ENCODE data around the gene MTSS2.
A peak's percentile ranks its signal among the peaks of the same experiment; 100 is the strongest.
"Not testable (repeated sequence)": the region's sequence is repeated elsewhere in the genome, so short reads cannot be mapped to it uniquely, and the experiment has no call there.

The MTSS2 gene

GRCh38 chr16:70647441-70648359 lies 38.2 kb downstream of the MTSS2 start:
- no peak for TF ChIP-seq CTCF (IDR thresholded peaks at IDR 0.05)
- peaks cover 0 to 9% (median 4%) of the 10 kb centered on the region in 4 donors for H3K4me1 ChIP-seq
- no peaks in the 10 kb centered on the region for H3K27me3 ChIP-seq
- H3K4me3 ChIP-seq = no peak overlapping the region
- peak overlapping the region; percentile 28 to 63 for H3K27ac ChIP-seq
- H3K36me3 ChIP-seq = peaks cover 0 to 16% (median 0%) of the 10 kb centered on the region in 3 donors
- intact Hi-C loops (cut with DNase I; ENCODE audit: low total_unique reads) = no loop called here
- no peaks in the 10 kb centered on the region for H3K9me3 ChIP-seq
- no peak for DNase-seq

GRCh38 chr16:70646260-70647241 lies 39.3 kb downstream of the MTSS2 start, which contains the start of gene IL34:
Gene IL34, plus strand, starts transcription at chr16:70646559. Its CDS starts 389 bp downstream, at chr16:70646948.
- DNase-seq = peak in 1 of 2 donors; percentile 36
- H3K4me3 ChIP-seq = peak within 1 kb of the TSS; percentile 8 to 17
- peak within 1 kb of the TSS; percentile 28 to 63 for H3K27ac ChIP-seq
- no peaks in the 10 kb centered on the region for H3K27me3 ChIP-seq
- H3K9me3 ChIP-seq = no peaks in the 10 kb centered on the region
- no peak for TF ChIP-seq CTCF (IDR thresholded peaks at IDR 0.05)
- intact Hi-C loops (cut with DNase I; ENCODE audit: low total_unique reads) = no loop called here
- peaks cover 0 to 16% (median 0%) of the 10 kb centered on the region in 3 donors for H3K36me3 ChIP-seq
- peaks cover 0 to 9% (median 4%) of the 10 kb centered on the region in 4 donors for H3K4me1 ChIP-seq

DNA sequence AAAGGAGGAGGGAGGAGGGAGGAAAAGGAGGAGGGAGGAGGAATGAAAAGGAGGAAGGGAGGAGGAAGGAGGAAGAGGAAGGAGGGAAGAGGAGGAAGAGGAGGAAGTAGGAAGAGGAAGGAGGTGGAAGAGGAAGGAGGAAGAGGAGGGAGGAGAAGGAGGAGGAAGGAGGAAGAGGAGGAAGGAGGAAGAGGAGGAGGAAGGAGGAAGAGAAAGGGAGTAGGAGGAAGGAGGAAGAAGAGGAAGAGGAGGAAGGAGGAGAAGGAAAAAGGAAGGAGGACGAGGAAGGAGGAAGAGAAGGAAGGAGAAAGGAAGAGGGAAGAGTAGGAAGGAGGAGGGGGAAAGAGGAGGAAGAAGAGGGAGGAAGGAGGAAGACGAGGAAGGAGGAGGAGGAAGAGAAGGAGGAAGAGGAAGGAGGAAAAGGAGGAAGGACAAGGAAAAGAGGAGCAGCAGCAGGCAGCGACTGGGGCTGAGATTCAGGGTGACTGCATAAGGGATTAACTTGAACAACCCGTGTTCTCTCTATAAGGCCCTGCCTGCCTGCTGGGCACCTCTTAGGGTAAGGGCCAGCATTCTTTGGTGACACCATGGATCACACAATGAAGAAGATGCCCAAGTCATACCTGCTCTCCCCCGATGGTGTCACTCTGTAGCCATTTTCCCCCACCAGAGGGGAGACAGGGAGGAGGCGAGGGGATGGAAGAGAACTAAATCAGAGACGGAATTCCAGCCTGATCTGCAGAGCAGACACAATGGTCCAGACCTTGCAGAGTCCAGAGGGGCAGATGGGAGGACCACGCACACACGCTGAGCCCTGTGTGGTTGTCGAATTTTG lies 40.9 kb downstream of the MTSS2 start:
- Histone ChIP-seq H3K27ac (no peak overlapping the region), H3K4me3 (no peak overlapping the region), H3K4me1 (peaks cover 0 to 9% (median 4%) of the 10 kb centered on the region in 4 donors), H3K27me3 (no peaks in the 10 kb centered on the region), H3K36me3 (peaks cover 0 to 11% (median 0%) of the 10 kb centered on the region in 3 donors), H3K9me3 (no peaks in the 10 kb centered on the region)
- intact Hi-C loops (cut with DNase I; ENCODE audit: low total_unique reads) = no loop called here
- no peak for TF ChIP-seq CTCF (IDR thresholded peaks at IDR 0.05)
- DNase-seq = no peak

DNA sequence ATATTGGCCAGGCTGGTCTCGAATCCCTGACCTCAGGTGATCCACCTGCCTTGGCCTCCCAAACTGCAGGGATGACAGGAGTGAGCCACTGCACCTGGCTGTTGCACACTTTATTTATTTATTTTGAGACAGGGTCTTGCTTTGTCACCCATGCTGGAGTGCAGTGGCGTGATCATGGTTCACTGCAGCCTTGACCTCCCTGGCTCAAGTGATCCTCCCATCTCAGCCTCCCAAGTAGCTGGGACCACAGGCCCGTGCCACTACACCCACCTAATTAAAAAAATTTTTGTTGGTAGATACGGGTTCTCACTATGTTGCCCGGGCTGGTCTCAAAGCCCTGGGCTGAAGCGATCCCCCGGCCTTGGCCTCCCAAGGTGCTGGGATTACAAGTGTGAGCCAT lies 42.6 kb downstream of the MTSS2 start:
- peaks cover 0 to 20% (median 7%) of the 10 kb centered on the region in 4 donors for H3K4me1 ChIP-seq
- H3K9me3 ChIP-seq; DNase-seq; H3K4me3 ChIP-seq; H3K27ac ChIP-seq; H3K27me3 ChIP-seq; intact Hi-C loops (cut with DNase I; ENCODE audit: low total_unique reads): not testable (repeated sequence)
- H3K36me3 ChIP-seq = peaks cover 0 to 11% (median 0%) of the 10 kb centered on the region in 3 donors

DNA sequence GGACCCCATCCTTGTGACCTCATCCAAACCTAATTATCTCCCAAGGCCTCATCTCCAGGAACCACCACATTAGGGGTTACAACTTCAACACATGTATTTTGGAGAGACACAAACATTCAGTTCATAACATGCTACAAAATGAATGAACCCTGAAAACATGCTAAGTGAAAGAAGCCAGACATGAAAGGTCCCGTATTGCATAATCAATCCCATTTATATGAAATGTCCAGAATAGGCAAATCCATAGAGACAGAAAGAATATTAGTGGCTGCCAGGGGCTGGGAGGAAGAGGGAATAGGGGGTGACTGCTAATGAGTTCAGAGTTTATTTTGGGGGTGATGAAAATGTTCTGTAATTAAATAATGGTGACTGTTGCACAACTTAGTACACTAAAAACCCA lies 43.2 kb downstream of the MTSS2 start:
- no peak for DNase-seq
- Histone ChIP-seq H3K4me1 (peaks cover 0 to 20% (median 7%) of the 10 kb centered on the region in 4 donors), H3K9me3 (no peaks in the 10 kb centered on the region), H3K27ac (no peak overlapping the region), H3K27me3 (no peaks in the 10 kb centered on the region), H3K4me3 (no peak overlapping the region), H3K36me3 (peaks cover 0 to 11% (median 0%) of the 10 kb centered on the region in 3 donors)
- intact Hi-C loops (cut with DNase I; ENCODE audit: low total_unique reads) = no loop called here
- no peak for TF ChIP-seq CTCF (IDR thresholded peaks at IDR 0.05)
